HG03097 (cell line): Measurements from ENCODE around the gene WASF2.
"Not testable (repeated sequence)": the region's sequence is repeated elsewhere in the genome, so short reads cannot be mapped to it uniquely, and the experiment has no call there.

ENCODE experiments used
- ATAC-seq: cut with Tn5 transposase; IDR thresholded peaks from one replicate; pipeline ENCODE4 v1.9.1; 2021; ENCODE audit not compliant: unreplicated experiment, low FRiP score

The WASF2 gene

GRCh38 chr1:27489973-27490741 is at the start of gene WASF2:
Gene WASF2 (minus strand): TSS chr1:27490167. CDS start chr1:27428890, 61,277 bp downstream.
- peak; percentile 74 for ATAC-seq

- ATAC-seq = no peak
Observed at GRCh38 chr1:27538793-27539192, 48.8 kb upstream of the WASF2 start.

- ATAC-seq = not testable (repeated sequence)
Observed at GRCh38 chr1:27538305-27538676, 48.3 kb upstream of the WASF2 start.

- ATAC-seq = no peak
Observed at GRCh38 chr1:27536767-27537166, 46.8 kb upstream of the WASF2 start.

- no peak for ATAC-seq
Observed at GRCh38 chr1:27536010-27536757, 46.2 kb upstream of the WASF2 start.

GRCh38 chr1:27535386-27535785 is 45.4 kb upstream of the WASF2 start:
- ATAC-seq = no peak

- ATAC-seq = no peak
Observed at GRCh38 chr1:27531959-27532685, 42.2 kb upstream of the WASF2 start.

- ATAC-seq = no peak
Observed at GRCh38 chr1:27530192-27530591, 40.2 kb upstream of the WASF2 start.

GRCh38 chr1:27529704-27530018 is 39.7 kb upstream of the WASF2 start:
- ATAC-seq = no peak

- ATAC-seq = no peak
Observed at GRCh38 chr1:27528818-27529703, 39.1 kb upstream of the WASF2 start.

GRCh38 chr1:27527890-27528817 is 38.2 kb upstream of the WASF2 start:
- ATAC-seq = no peak

GRCh38 chr1:27527223-27527889 is 37.4 kb upstream of the WASF2 start:
- no peak for ATAC-seq

- ATAC-seq = no peak
Observed at GRCh38 chr1:27526569-27527222, 36.7 kb upstream of the WASF2 start.

GRCh38 chr1:27525296-27526272 is 35.6 kb upstream of the WASF2 start:
- no peak for ATAC-seq

GRCh38 chr1:27523337-27524020 is 33.5 kb upstream of the WASF2 start:
- no peak for ATAC-seq

GRCh38 chr1:27522432-27523336 is 32.7 kb upstream of the WASF2 start:
- ATAC-seq = no peak
